ENCODE results near the gene BTBD17. TPM values are rescaled to one million over a fixed set of nuclear protein-coding genes. Genes with fewer than 3 reads are reported as not detected.
A peak's percentile ranks its signal among the peaks of the same experiment; 100 is the strongest.

Gene BTBD17
- total RNA-seq, 1 experiment from 2014 or later, result not detected

DNA sequence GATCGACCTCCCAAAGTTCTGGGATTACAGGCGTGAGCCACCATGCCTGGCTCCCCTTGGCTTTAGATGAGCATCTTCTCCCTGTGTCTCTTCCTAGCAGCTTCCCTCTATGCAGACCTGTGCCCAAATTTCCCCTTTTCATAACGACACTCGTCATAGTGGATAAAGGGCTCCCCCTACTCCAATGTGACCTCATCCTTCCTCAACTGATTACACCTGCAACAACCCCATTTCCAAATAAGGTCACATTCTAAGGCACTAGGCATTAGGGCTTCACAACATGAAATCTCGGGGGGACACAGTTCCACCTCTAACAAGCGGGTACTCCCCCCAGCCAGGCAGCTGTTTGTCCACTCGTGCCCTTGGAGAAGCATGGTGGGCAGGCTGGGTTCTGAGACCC lies 25.4 kb downstream of the BTBD17 start:
- no peak for DNase-seq (ENCODE audit: low spot score)

DNA sequence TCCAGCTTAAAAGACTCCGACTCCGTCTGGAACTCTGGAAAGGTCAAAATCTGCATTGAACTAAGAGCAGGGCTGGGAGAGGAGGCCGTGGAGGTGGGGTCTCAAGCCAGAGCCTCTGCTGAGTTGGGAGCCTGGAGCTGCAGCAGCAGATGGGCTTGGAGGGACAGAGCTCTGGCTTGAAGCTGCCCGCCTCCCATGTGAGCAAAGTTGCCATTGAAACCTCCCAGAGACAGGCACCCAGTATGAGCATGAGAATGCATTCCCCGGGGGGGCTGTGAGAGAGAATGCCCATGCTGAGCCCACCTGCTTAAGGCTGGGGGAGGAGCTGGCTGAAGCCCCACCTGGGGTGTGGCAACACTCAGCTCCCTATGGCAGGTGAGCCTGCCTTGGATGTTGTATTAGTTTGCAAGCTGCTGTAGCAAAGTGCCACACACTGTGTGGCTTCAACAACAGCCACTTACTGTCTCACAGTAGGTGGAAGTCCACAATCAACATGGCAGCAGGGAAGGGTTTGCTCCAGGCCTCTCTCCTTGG lies 26.1 kb downstream of the BTBD17 start:
- DNase-seq (ENCODE audit: low spot score), result no peak

DNA sequence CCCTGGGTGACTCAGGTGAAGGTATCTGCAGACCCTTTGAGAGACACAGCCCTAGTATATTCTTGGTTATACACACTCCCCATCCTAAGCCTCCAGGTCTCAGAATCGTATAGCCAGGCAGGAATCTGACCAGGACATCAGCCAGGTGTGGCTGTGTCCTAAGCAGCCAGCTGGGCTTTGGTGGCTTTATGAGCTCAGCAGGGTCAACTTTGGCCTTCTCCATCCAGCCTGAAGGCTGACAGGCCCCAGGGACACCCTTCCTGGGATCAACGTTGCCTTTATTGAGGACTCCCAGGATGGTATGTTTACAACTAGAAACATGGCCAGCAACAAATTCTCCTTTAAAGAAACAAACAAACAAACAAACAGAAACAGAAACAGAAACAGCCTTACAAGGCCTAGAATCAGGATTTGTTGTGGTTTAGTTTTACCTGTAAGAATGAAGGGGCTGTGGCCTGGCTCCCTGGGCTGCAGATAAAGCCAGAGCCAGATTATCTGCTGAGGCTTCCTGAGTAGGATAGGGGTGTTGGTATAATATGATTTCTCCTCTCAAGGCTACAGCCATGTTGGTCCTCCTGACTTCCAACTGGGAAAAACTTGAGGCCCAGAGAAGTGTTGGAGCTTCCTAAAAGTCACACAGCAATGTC lies 27.2 kb downstream of the BTBD17 start:
- no peak for DNase-seq (ENCODE audit: low spot score)

DNA sequence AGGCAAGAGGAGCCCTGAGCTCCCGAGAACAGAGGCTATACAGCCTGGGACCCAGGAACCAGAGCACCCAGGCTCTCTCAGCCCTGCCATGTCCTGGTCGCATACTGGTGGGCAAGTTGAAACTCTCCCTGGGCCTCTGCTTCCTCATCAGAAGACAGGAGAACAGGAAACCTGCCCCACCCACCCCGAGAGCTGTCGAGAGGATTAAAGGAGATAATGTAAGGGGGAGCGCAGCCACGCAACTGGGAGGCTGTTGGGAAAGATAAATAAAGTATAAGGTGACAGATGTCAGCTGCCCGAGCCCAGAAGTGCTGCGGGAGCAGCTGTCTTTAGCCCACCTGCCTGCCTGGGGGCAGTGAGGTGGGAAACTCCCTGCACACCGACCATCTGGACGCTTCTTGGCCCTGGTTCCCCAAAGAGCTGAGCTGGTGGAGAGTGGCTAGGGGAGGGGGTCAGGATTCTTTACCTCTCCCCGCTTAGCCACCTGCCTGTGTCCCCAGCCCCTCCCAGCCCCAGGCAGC lies 28.8 kb downstream of the BTBD17 start:
- DNase-seq (ENCODE audit: low spot score), result no peak

DNA sequence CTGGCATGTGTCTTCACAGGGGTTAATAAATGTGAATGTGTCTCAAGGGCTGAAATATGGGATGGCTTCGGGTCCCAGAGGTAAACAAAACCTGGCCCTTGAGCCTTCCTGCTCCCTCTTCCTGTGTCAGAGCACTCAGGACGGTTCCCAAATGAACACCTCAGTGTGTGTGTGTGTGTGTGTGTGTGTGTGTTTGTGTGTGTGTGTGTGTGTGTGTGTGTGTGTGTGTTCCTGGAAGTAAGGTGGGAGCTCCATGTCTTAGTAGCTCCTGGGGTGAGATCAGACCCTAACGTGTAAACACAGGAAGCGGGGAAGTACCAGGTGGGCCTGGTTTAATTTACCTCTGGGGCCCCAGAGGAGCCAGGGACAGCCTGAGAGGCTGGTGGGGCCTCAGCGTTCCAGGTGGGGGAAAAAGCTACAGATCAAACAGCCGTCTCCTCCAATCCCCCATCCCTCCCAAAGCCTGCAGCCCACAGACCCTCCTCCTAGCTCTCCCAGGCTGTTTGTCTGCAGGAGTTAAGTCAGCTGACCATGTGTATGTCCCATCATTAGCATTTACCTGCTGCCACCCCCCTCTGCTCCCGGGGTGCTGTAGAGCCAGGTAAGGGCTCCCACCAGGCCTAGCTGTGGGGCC lies 29.5 kb downstream of the BTBD17 start:
- DNase-seq (ENCODE audit: low spot score), result no peak

DNA sequence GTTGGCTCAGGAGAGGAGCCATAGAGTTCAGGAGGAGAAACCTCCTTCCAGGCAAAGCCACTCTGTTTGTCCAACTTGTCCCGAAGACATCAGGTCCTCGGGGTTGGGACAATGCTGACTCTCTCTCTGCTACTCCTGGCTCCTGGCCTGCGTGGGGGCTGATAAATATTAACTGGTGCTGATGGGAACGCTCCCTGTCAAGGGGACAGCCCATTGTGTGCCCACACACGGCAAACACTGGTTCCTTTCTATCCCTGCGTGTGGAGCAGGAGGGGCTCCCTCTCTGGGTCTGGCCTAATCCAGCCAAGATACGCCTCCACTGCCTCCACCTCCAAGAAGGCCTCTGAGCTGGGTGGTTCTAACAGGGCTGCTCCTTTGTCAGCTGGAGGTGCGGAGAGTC lies 31.2 kb downstream of the BTBD17 start:
- DNase-seq (ENCODE audit: low spot score), result no peak

DNA sequence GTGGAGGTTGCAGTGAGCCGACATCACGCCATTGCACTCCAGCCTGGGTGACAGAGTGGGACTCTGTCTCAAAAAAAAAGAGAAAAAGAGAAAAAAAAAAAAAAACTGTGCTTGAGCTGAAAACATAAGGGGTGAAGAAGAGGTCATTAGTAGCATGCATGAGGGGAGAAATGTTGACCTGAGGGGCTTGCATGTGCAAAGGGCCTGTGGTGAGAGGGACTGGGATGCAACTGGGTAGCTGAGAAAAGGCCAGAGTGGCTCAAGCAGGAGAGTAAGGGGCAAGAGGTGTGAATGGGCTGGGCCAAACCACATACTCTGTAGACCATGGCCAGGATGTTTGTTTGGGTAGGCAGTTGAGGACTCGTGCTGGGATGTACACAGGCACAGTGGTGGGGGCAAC lies 32.3 kb downstream of the BTBD17 start:
- DNase-seq (ENCODE audit: low spot score), result no peak

DNA sequence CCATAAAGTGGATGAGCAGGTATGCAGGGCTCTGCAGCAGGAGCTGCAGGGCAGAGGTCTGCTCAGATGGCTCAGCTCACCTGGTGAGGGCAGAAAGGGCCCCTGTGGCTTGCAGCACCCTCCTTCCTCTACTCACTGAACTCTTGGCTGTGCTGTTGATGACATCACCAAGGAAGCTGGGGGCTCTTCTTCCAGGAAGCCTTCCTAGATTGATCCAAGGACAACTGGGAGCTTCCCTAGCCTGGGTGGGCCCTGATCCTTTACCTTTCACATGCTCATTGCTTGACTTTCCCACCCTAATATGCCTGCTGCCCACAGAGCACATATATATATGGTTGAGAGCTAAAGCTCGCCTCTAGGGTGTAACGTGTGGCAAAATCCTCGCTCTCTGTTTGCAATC lies 33.2 kb downstream of the BTBD17 start:
- DNase-seq (ENCODE audit: low spot score), result no peak

DNA sequence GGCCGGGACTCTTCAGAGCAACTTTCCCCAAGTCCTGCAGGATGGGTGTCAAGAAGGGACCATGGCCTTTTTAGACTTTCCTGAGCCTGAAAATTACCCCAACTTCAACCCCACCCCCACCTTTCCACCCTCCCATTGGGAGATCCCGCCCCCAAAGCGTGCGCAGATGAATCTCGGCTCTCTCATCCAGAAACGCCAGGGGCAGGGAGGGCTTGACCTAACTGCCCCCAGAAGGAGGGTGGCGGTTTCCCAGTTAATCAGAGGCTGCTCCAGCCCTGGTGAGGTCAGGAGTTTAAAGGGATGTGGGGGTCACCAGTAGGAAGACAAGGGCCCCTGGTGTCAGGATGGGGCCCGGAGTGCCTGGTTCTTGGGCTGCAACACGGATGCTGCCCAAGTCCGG lies 35.2 kb downstream of the BTBD17 start:
- DNase-seq (ENCODE audit: low spot score), result no peak

DNA sequence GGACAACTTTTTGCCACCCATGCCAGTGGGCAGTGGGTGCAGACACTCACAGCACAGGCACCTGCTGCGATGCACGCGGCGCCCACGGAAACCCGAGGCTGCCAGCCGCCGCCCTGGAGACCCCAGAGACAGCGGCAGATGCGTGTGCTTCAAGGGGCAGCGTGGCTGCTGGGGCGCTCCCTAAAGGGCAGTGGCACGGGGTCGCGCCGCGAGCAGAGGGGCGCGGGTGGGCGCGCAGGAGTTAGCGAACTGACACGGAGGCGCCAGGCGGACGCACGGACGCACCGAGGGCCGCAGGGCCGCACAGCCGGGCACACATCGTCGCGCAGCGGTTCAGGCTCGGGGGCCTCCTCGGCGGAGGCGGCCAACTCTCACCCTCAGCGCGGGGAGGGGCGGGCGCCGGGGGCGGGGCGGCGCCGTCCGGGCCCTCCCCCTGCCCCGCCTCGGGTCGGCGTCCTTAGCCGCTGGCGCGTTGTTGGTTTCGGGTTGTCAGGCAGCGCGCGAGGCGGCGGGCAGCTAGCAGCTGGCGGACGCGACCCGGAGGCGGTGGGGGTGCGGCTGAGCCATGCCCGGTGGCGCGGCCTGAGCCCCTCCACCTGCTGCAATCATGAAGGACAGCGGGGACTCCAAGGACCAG lies 35.8 kb downstream of the BTBD17 start, which contains the start of gene KIF19:
KIF19 (plus strand) TSS at position 484 of the 637 bp plus-strand sequence; CDS start at position 608, 124 bp downstream.
- DNase-seq (ENCODE audit: low spot score), result no peak

DNA sequence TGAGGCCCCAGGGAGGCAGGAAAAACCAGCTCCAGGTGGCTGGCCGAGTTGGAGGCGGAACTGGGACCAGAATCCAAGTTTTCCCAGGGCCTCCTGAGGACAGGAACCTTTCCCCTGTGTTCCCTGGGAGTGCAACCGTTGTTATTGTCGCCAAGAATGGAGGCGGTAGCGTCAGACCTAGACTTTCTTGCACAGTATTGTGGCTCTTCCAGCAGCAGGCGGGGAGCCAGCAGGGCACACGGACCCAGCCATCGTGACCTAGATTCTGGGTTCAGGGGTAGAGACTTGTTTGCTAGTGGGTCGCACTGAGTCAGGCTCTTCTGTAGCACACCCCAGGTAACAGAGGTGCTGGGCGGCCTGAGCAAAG lies 36.3 kb downstream of the BTBD17 start:
- no peak for DNase-seq (ENCODE audit: low spot score)

DNA sequence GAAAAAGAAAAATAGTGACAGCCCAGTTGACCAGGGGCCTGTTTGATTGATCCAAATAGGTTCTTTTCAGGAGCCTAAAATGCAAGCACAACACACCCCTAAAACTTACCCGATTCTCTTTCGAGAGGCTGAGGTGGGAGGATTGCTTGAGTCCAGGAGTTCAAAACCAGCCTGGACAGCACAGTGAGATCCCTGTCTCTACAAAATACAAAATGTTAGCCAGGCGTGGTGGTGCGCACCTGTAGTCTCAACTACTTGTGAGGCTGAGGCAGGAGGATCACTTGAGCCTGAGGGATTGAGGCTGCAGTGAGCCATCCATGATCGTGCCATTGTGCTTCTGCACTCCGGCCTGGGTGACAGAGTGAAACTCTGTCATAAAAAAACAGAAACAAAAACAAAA lies 37.1 kb downstream of the BTBD17 start:
- no peak for DNase-seq (ENCODE audit: low spot score)

DNA sequence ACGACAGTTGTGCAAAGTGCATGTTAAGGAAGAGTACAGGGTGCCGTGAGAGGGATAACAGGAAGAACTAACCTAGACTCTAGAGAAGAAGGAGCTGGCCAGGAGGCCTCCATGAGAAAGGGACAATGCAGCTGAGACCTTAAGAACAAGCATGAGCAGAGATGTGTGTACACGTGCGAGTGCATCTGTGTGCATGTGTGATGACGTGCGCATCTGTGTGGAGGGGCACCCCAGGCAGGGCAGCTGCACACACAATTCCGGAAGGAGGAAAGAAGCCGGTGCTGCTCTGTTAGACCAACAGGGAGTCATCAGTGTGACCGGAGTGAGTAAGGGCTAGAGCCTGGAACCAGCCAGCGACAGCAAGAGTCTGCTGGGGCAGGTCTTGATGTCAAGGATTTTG lies 43.3 kb downstream of the BTBD17 start:
- no peak for DNase-seq (ENCODE audit: low spot score)

DNA sequence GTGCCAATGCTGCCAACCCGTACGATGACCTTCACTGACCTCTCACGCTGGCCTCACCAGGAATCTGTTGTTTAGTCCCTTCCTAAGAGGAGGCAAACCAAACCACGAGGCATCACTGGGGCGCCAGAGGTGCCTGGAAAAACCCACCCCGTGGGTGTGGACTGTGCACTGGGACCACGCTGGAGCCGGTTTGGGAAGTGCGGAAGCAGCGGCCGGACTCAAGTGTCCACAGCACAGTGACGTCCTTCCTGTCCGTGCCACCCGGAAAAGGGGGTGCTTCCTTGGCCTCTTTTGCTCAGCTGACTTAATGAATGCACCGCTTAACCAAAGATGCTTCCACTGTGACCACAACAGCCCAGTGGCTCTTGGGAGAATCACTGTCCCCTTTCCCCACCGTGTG lies 44.6 kb downstream of the BTBD17 start:
- DNase-seq (ENCODE audit: low spot score), result no peak

DNA sequence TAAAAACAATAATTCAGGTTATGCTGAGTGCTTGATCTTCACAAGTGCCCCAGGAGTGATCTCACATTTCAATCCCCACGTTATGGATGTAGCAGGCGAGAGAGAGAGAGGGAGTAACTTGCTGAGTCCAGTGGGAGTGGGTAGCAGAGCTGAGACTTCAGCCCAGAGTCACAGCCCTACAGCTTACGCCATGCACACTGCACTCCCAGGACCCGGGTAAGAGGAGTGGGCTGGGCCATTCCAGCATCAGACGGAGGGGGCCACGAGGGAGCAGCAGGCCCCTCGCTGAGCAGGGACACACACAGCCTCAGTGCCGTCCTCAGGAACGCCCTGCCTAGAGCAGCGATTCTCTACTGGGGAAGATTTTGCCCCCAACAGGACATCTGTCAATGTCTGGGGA lies 45.4 kb downstream of the BTBD17 start:
- no peak for DNase-seq (ENCODE audit: low spot score)

DNA sequence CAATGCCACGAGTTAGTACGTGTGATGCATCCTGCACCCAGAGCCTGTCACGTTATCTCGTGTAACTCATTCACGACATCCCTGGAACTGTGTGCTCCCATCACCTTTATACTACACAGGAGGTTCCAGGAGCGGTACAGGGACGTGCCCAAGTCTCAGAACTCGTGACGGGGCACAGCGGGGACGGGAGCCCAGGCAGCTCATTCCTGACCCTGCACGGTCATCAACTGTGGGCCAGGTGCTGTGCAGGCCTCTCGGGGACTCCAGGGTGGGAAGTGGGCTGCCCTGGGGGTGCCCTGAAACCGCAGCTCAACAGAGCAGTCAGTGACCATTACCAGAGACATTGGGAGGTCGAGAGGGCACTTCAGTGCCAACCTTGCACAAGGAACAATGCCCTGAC lies 46.8 kb downstream of the BTBD17 start:
- no peak for DNase-seq (ENCODE audit: low spot score)

DNA sequence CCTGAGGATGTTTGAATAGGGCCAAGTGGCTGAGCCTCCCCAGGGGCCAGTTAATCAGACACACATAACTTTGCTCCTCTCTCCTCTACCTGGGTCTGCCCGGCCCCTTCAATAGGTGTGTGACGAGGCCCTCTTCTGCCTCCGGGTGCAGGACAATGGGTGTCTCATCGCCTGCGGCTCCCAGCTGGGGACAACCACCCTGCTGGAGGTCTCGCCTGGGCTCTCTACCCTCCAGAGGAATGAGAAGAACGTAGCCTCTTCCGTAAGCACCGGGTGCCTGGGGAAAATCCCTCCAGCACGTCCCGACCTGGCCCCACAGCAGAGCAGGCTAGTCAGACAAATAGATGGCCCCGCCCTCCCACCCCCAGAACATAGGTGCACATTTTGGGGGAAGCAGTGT lies 51.8 kb downstream of the BTBD17 start:
- DNase-seq (ENCODE audit: low spot score), result no peak

DNA sequence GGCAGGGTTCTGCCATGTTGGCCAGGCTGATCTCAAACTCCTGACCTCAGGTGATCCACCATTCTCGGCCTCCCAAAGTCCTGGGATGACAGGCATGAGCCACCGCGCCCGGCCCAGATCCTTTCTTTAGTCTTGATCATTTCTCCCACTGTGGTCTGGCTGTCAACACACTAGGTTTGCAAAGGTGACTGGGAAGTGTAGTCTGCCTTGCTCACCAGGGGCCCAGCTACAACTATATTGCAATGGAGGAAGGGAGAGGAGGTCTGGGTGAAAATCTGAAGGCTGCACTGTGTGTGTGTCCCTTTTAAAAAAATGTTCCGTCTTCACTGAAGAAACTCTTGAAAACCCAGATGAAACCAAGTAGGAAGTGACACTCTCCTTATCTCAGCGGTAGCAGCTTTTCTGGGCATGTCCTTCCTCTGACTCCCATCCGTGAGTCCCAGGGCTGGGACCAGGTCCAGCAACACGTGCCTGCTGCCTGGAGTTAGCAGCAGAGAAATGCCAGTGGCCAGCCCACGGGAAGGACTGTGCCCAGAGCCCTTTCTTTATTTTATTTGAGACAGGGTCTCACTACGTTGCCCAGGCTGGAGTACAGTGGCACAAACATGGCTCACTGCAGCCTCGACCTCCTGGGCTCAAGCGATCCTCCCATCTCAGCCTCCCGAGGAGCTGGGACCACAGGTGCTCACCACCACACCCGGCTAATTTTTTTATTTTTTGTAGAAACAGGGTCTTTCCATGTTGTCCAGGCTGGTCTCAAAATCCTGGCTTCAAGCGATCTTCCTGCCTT lies 53.5 kb downstream of the BTBD17 start:
- DNase-seq (ENCODE audit: low spot score), result peak; percentile 66

Data from H4 (cell line).